Measurements from ENCODE around the gene CFAP61. TPM values are rescaled to one million over a fixed set of nuclear protein-coding genes. Genes with fewer than 3 reads are reported as not detected.

CFAP61 gene
- total and polyA plus RNA-seq, 9 of the 15 experiments (the other 6 are each of a cell fraction or from before 2014, with no cell fraction given) = 0.11 TPM; not detected in 8

- Histone ChIP-seq H3K36me3 (ENCODE audit: control insufficient read depth, insufficient read depth, low read length) (no peaks in the 10 kb centered on the region), H3K9me1 (ENCODE audit: control insufficient read depth, insufficient read depth, low read length) (no peaks in the 10 kb centered on the region), H3K4me3 (no peak overlapping the region), H4K20me1 (replicated peaks; ENCODE audit: control insufficient read depth, insufficient read depth, low read length) (no peaks in the 10 kb centered on the region), H3K4me1 (replicated peaks in 1 of 2; ENCODE audit: control insufficient read depth in 2 of 2, insufficient read depth in 2 of 2, low read length in 2 of 2) (no peaks in the 10 kb centered on the region; a peak in 1 of 5 replicates), H3K4me2 (ENCODE audit: insufficient read depth, low read length) (no peak overlapping the region), H3K27me3 (ENCODE audit: control insufficient read depth in 2 of 2, insufficient read depth in 2 of 2, low read length in 2 of 2) (no peaks in the 10 kb centered on the region), H3K9me3 (replicated peaks; ENCODE audit: control insufficient read depth, insufficient read depth, low read depth, low read length) (no peaks in the 10 kb centered on the region), H3K27ac (ENCODE audit: extremely low read depth, low read depth, low read length) (no peak overlapping the region), H2AFZ (ENCODE audit: low read depth, low read length) (no peak overlapping the region), H3K79me2 (ENCODE audit: control insufficient read depth, insufficient read depth, low read length) (no peaks in the 10 kb centered on the region), H3K9ac (ENCODE audit: insufficient read depth in 1 of 2, low read depth in 2 of 2, low read length in 2 of 2) (no peak overlapping the region)
- BruUV-seq (replicated peaks) = no TSS peak
- in situ Hi-C loops (cut with MboI) = no loop called here
- 0% methylated on average over 3 of the region's 3 CpGs for WGBS (ENCODE audit: insufficient coverage, low coverage, missing lambda C conversion rate)
- ChIA-PET CTCF (ENCODE audit: low intra/inter-chr PET ratio) (no interaction called here), POLR2A (no interaction called here)
- TF ChIP-seq MIER1 (IDR thresholded peaks at IDR 0.05; ENCODE audit: low read depth) (no peak), CBX8 (IDR thresholded peaks at IDR 0.05; ENCODE audit: borderline replicate concordance, extremely low read depth, low read depth, low read length, poor library complexity, severe bottlenecking) (no peak), KLF13 (tag; IDR thresholded peaks at IDR 0.05; ENCODE audit: borderline replicate concordance, low read depth) (no peak), AFF1 (IDR thresholded peaks at IDR 0.05; ENCODE audit: low read depth in 1 of 2, partially characterized antibody in 2 of 2) (no peak), ZBTB34 (CRISPR knock-in tag; IDR thresholded peaks at IDR 0.05) (no peak), ZNF197 (CRISPR knock-in tag; IDR thresholded peaks at IDR 0.05; ENCODE audit: low read depth) (no peak), ZBTB49 (CRISPR knock-in tag; IDR thresholded peaks at IDR 0.05; ENCODE audit: borderline replicate concordance) (no peak), ZNF830 (CRISPR knock-in tag; IDR thresholded peaks at IDR 0.05) (no peak), CTCF (IDR thresholded peaks at IDR 0.05 in 2 of 3, conservative IDR thresholded peaks at IDR 0.05 in 1 of 3; ENCODE audit: insufficient read depth in 2 of 3, low read depth in 1 of 3, low read length in 3 of 3) (no peak)
- no peak for DNase-seq (ENCODE audit: extremely low read depth in 1 of 4, low spot score in 3 of 4)
- no peak for ATAC-seq
- intact Hi-C loops (cut with micrococcal nuclease) = no loop called here
- FAIRE-seq = no peak
These were observed 237.0 kb downstream of the CFAP61 start for GRCh38 chr20:20289331-20289730.
